ENCODE results near the gene DLD. TPM values are rescaled to one million over a fixed set of nuclear protein-coding genes. Genes with fewer than 3 reads are reported as not detected.

DLD gene
- total RNA-seq, 1 donor from 2014 or later, result 59.8 TPM

DNA sequence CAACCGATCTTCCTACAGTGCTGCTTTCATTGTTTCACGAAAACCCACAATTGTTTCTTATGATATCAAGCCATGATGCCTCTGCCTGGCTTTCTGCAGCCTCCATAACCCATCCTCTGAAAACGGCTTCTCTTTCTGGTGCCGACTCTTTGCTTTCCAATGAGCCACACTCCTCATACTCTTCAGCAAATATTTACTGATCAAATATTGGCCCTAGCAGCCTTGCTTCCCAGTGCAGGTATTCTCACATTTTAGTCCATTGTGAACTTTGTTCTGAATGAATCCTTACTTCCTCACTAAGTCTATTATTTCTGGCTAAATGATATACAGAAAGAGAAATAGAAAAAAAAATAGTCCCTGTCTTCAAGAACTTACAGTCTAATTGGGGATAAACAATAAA, 76.4 kb downstream of the DLD start:
- DNase-seq (ENCODE audit: extremely low spot score, unreplicated experiment), result no peak
- H3K4me3 Mint-ChIP-seq (ENCODE audit: unreplicated experiment), result no peak overlapping the region
- peaks cover 19% of the 10 kb centered on the region for H3K4me1 Mint-ChIP-seq (ENCODE audit: unreplicated experiment)
- H3K9me3 Mint-ChIP-seq (ENCODE audit: unreplicated experiment), result no peaks in the 10 kb centered on the region
- H3K36me3 Mint-ChIP-seq (ENCODE audit: unreplicated experiment), result peaks cover 53% of the 10 kb centered on the region
- H3K27ac Mint-ChIP-seq (ENCODE audit: unreplicated experiment), result no peak overlapping the region
- H3K27me3 Mint-ChIP-seq (ENCODE audit: unreplicated experiment), result no peaks in the 10 kb centered on the region
- TF ChIP-seq, protein P1, sequence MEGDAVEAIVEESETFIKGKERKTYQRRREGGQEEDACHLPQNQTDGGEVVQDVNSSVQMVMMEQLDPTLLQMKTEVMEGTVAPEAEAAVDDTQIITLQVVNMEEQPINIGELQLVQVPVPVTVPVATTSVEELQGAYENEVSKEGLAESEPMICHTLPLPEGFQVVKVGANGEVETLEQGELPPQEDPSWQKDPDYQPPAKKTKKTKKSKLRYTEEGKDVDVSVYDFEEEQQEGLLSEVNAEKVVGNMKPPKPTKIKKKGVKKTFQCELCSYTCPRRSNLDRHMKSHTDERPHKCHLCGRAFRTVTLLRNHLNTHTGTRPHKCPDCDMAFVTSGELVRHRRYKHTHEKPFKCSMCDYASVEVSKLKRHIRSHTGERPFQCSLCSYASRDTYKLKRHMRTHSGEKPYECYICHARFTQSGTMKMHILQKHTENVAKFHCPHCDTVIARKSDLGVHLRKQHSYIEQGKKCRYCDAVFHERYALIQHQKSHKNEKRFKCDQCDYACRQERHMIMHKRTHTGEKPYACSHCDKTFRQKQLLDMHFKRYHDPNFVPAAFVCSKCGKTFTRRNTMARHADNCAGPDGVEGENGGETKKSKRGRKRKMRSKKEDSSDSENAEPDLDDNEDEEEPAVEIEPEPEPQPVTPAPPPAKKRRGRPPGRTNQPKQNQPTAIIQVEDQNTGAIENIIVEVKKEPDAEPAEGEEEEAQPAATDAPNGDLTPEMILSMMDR (IDR thresholded peaks at IDR 0.05), result no peak

DNA sequence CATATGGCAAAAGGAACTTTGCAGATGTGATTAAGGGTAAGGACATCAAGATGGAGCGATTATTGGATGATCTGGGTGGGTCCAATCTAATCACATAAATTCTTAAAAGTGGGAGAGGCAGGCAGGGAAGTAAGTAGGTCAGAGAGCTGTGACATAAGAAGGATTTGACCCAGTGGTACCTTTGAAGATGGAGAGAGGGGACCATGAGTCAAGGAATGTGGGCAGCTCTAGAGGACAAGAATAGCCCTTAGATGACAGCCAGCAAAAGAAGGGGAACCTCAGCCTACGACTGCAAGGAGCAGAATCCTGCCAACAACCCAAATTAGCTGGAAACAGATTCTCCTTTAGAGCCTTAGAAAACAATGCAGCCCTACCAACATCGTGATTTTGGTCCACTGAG, 77.5 kb downstream of the DLD start:
- Mint-ChIP-seq H3K27ac (ENCODE audit: unreplicated experiment) (no peak overlapping the region), H3K4me1 (ENCODE audit: unreplicated experiment) (peaks cover 29% of the 10 kb centered on the region), H3K36me3 (ENCODE audit: unreplicated experiment) (peaks cover 55% of the 10 kb centered on the region), H3K4me3 (ENCODE audit: unreplicated experiment) (no peak overlapping the region), H3K27me3 (ENCODE audit: unreplicated experiment) (no peaks in the 10 kb centered on the region), H3K9me3 (ENCODE audit: unreplicated experiment) (no peaks in the 10 kb centered on the region)
- TF ChIP-seq, protein P1 (IDR thresholded peaks at IDR 0.05), result no peak
- DNase-seq (ENCODE audit: extremely low spot score, unreplicated experiment), result no peak

DNA sequence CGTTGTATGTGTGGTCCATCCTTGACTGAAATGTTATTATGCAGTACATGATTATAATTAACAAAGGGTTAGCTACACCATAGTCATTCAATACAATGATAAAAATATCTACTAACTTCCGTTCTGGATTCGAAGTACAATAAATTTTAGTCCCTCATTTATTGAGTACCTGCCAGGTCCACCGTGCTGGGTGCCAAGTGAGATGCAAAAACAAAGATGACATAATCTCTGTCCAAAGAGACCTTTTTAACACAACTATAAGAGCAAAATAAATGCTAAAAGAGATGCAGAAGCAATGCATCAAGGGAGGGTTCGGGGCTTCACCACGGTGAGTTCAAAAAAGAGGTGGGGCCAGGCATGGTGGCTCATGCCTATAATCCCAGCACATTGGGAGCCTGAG, 78.9 kb downstream of the DLD start:
- H3K4me1 Mint-ChIP-seq (ENCODE audit: unreplicated experiment), result peaks cover 30% of the 10 kb centered on the region
- DNase-seq (ENCODE audit: extremely low spot score, unreplicated experiment), result no peak
- H3K36me3 Mint-ChIP-seq (ENCODE audit: unreplicated experiment), result peaks cover 50% of the 10 kb centered on the region
- no peaks in the 10 kb centered on the region for H3K27me3 Mint-ChIP-seq (ENCODE audit: unreplicated experiment)
- TF ChIP-seq, protein P1 (IDR thresholded peaks at IDR 0.05), result no peak
- no peaks in the 10 kb centered on the region for H3K9me3 Mint-ChIP-seq (ENCODE audit: unreplicated experiment)
- no peak overlapping the region for H3K4me3 Mint-ChIP-seq (ENCODE audit: unreplicated experiment)
- H3K27ac Mint-ChIP-seq (ENCODE audit: unreplicated experiment), result no peak overlapping the region

Other genes with a start within 250 kb of the DLD start
- 0.37 and 0.51 TPM in 2 replicates for gene SLC26A4, start 230.4 kb upstream of the DLD start, total RNA-seq
- gene CBLL1, start 147.0 kb upstream of the DLD start, total RNA-seq, result 23.8 and 26.2 TPM in 2 replicates
- gene SLC26A3, start 88.0 kb upstream of the DLD start, total RNA-seq, result not detected in 2 replicates
- 952 and 1,014 TPM in 2 replicates for gene LAMB1, start 112.0 kb downstream of the DLD start, total RNA-seq
- gene LAMB4, start 239.2 kb downstream of the DLD start, total RNA-seq, result 0.75 and 1.1 TPM in 2 replicates